Retina (tissue), 1 donor: Measurements from ENCODE around the gene OR4Q2.
"Not testable (repeated sequence)": the region's sequence is repeated elsewhere in the genome, so short reads cannot be mapped to it uniquely, and the experiment has no call there.

ENCODE experiments used
- DNase-seq: peaks from one replicate; pipeline ENCODE4 v3.0.0-alpha.2; 2016

Gene OR4Q2

GRCh38 chr14:20001863-20002262, at the start of gene OR4Q2:
OR4Q2 (plus strand) TSS chr14:20002163.
- DNase-seq: no peak

DNA sequence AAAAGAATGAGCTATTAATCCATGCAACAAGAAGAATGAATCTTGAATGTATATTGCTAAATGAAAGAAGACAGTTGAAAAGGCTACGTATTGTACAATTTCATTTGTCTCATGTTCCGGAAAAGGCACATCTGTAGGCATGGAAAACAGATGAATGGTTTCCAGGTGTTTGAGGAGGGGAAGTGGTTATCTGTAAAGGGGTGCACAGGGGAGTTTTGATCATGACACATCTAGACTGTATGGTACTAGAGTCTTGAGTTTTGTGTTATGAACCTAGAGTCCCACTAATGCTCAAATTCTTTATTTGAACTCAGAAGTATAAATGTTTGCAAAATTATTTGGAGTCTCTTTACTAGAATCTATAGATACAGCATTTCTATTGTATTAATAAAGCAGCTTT, 32.2 kb upstream of the OR4Q2 start:
- not testable (repeated sequence) for DNase-seq

GRCh38 chr14:19974844-19975243, 27.1 kb upstream of the OR4Q2 start:
- no peak for DNase-seq

GRCh38 chr14:19975291-19975690, 26.7 kb upstream of the OR4Q2 start, which contains the start of gene OR4K15:
OR4K15 (plus strand) TSS chr14:19975591; CDS start chr14:19975591, 0 bp downstream.
- DNase-seq: no peak

GRCh38 chr14:19993438-19993837, 8.5 kb upstream of the OR4Q2 start:
- DNase-seq: no peak

GRCh38 chr14:20002319-20002718, 356 bp downstream of the OR4Q2 start:
- DNase-seq: no peak

- no peak for DNase-seq
Observed at GRCh38 chr14:20008156-20008555, 6.2 kb downstream of the OR4Q2 start.

DNA sequence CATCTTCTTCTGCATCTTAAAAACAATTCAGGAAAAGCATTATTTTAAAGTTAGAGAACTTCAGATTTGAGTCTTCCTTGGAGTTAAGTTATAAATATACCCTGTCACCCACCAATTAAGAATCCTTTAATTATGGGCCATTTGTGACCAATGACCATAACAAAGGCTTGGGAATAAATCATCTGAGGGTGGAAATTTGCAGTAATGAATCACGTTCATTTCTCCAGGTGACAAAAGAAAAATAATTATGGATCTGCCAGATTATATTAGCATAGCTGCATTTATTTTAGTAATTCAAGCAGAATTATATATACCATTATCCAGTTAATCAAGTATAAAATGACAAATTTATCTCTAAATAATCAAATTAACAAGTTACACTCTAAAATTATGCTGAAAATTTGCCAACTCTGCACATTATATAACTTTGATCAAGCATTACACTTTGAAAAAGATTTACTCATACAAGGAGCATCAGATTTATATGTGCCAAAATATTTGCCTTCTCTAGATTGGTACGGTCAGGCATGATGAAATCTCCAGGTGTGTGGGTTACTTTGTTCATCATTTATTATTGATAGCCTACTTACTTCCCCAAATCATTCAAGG, 17.4 kb downstream of the OR4Q2 start, which contains the start of gene OR4K14:
OR4K14 (minus strand) TSS at position 51 of the 609 bp plus-strand sequence. CDS start 4,114 bp downstream, outside the sequence.
- no peak for DNase-seq

DNA sequence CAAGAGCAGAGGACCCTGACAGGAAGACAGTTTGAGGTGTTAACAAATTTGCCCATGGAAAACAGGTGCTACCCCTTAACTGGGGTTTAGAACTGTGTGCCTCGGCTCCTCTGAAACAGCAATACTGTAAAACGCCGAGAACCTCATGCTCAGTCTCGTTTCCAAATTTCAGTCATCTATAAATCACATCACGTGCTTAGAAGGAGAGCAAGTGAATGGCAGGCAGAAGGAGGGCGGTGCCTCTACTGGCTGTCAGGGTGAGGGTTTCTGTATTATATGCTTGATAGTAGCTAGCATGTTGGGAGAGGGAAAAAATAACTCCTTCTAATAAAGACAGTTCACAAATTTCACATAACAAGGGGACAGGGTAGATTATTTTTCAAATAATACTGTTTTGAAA, 29.1 kb downstream of the OR4Q2 start:
- no peak for DNase-seq

GRCh38 chr14:20035449-20035848, 33.5 kb downstream of the OR4Q2 start:
- no peak for DNase-seq

DNA sequence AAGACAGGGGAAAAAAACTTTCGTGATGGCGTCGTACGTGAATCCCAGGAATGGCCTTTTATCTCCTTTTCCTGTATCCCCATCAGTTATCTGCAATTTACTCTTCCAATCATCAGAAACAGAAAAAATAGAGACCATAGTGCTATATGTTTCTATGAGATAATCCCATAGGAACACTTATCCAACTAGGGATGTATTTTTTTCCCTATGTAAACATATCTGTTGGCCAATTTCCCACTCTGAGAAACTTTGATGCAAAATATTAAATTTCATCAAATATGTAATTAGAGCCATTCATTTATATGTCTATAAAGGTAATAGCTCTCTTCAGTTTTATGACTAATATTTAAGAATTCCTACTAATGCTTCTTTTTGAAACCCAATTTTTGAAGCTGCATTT, 34.0 kb downstream of the OR4Q2 start, which contains the start of gene OR4K13:
OR4K13 (minus strand) TSS at position 101 of the 400 bp plus-strand sequence. CDS start 1,280 bp downstream, outside the sequence.
- DNase-seq: no peak

DNA sequence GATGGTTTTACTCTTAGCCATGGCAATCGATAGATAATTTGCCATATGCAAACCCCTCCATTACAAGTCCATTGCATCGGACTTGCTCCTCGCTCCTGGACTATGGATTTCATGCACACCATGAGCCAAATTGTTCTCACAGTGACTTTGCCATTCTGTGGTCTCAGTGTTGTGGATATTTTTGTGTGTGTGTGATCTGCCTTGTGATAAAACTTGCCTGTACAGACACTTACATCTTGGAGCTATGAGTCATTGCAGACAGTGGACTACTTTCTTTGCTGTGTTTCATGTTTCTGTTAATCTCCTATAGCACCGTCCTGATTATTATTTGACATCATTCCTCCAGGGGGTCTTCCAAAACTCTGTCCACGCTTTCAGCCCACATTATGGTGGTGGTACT, 42.3 kb downstream of the OR4Q2 start:
- DNase-seq: no peak

- DNase-seq: no peak
Observed at GRCh38 chr14:20048202-20048601, 46.2 kb downstream of the OR4Q2 start.
